Breast epithelium (tissue), 4 donors: ENCODE measurements around the gene IL1RAP. TPM values are rescaled to one million over a fixed set of nuclear protein-coding genes. Genes with fewer than 3 reads are reported as not detected.
A peak's percentile ranks its signal among the peaks of the same experiment; 100 is the strongest.
"Not testable (repeated sequence)": the region's sequence is repeated elsewhere in the genome, so short reads cannot be mapped to it uniquely, and the experiment has no call there.

ENCODE experiments used
- DNase-seq, 2 donors: peaks; one replicate each; pipeline ENCODE4 v3.0.0-alpha.2; 2019; ENCODE audit warnings: low spot score in 2 of 2
- H3K27ac ChIP-seq, 2 donors: fragments of 200-600 bp; sonication (generic) in 1 of 2; one replicate each; pipeline ENCODE4 v1.5.1; 2016 to 2019; ENCODE audit warnings: mild to moderate bottlenecking in 1 of 2
- H3K27me3 ChIP-seq, 2 donors: fragments of 200-600 bp; sonication (generic) in 1 of 2; one replicate each; pipeline versions ENCODE4 v1.5.1 to v1.6.0; 2017 to 2019; ENCODE audit warnings: control low read depth in 1 of 2, mild to moderate bottlenecking in 1 of 2
- H3K36me3 ChIP-seq: fragments of 200-600 bp; one replicate; pipeline ENCODE4 v1.5.1; 2019
- H3K4me1 ChIP-seq, 2 donors: fragments of 200-600 bp; sonication (generic); one replicate each; pipeline ENCODE4 v1.5.1; 2016 to 2019; ENCODE audit warnings: control low read depth in 1 of 2
- H3K4me3 ChIP-seq, 3 donors: fragments of 200-600 bp; sonication (generic); 1 replicate in 2 of 3; 2 replicates in 1 of 3; pipeline ENCODE4 v1.5.1; 2016 to 2019; ENCODE audit warnings: mild to moderate bottlenecking in 3 of 3, moderate library complexity in 2 of 3
- H3K9me3 ChIP-seq, 2 donors: fragments of 200-600 bp; sonication (generic) in 1 of 2; one replicate each; pipeline ENCODE4 v1.5.1; 2016 to 2019; ENCODE audit warnings: control low read depth in 1 of 2
- CTCF ChIP-seq, 3 donors: fragments of 450-650 bp; IDR thresholded peaks; one replicate each; pipeline ENCODE4 v1.5.1; 2016 to 2017; ENCODE audit warnings: antibody characterized with exemption in 3 of 3, mild to moderate bottlenecking in 3 of 3, moderate library complexity in 3 of 3
- POLR2A ChIP-seq: fragments of 450-650 bp; IDR thresholded peaks from one replicate; pipeline ENCODE4 v1.6.1; 2016; ENCODE audit warnings: antibody characterized with exemption, mild to moderate bottlenecking, moderate library complexity
- POLR2AphosphoS5 ChIP-seq, 3 donors: sonication (generic); formaldehyde crosslinking; IDR thresholded peaks; one replicate each; pipeline ENCODE4 v1.6.1; 2017; ENCODE audit warnings: antibody characterized with exemption in 3 of 3
- intact Hi-C: fragments of 100-400 bp; cut with DNase I; formaldehyde crosslinking; loops from one replicate; pipeline ENCODE4 v1.15.1; 2023; ENCODE audit warnings: low total_unique reads
- total RNA-seq, 3 donors: library from RNA; depleted of rRNA; stranded (reverse); fragments of >200 nt; gene quantifications; one replicate each; pipeline ENCODE4 v1.1.0, GENCODE V29; 2016

Gene IL1RAP
- 10 to 100 TPM; 11.8 to 15.4 (median 13.1) TPM for total RNA-seq

- no peaks in the 10 kb centered on the region for H3K36me3 ChIP-seq
- peak within 1 kb of the TSS; percentile 66 to 92 (median 80) for H3K4me3 ChIP-seq
- H3K9me3 ChIP-seq = no peaks in the 10 kb centered on the region
- peak in 2 of 3 donors; percentile 17 to 86 for TF ChIP-seq CTCF (IDR thresholded peaks at IDR 0.05)
- TF ChIP-seq POLR2AphosphoS5 (IDR thresholded peaks at IDR 0.05) = peak; percentile 45 to 81 (median 75)
- TF ChIP-seq POLR2A = no peak
- peak; percentile 85 to 87 for DNase-seq
- H3K27ac ChIP-seq = peak within 1 kb of the TSS; percentile 82 to 90
- intact Hi-C loops = no loop called here
- H3K4me1 ChIP-seq = no peaks in the 10 kb centered on the region
- no peaks in the 10 kb centered on the region for H3K27me3 ChIP-seq
Observed at GRCh38 chr3:190513409-190514370, at the start of gene IL1RAP. Gene IL1RAP, plus strand, starts transcription at chr3:190514085. Its CDS starts 50,205 bp downstream, at chr3:190564290.

- no peak for TF ChIP-seq POLR2A
- no peak for TF ChIP-seq CTCF (IDR thresholded peaks at IDR 0.05)
- TF ChIP-seq POLR2AphosphoS5 (IDR thresholded peaks at IDR 0.05) = no peak
- Histone ChIP-seq H3K9me3 (no peaks in the 10 kb centered on the region), H3K4me1 (no peaks in the 10 kb centered on the region), H3K36me3 (no peaks in the 10 kb centered on the region), H3K27ac (no peak overlapping the region), H3K27me3 (no peaks in the 10 kb centered on the region), H3K4me3 (no peak overlapping the region)
- DNase-seq = no peak
- intact Hi-C loops = no loop called here
Observed at GRCh38 chr3:190467922-190468321, 46.0 kb upstream of the IL1RAP start.

GRCh38 chr3:190473261-190473660 is 40.6 kb upstream of the IL1RAP start:
- DNase-seq, H3K27ac ChIP-seq, intact Hi-C loops, H3K4me3 ChIP-seq, H3K9me3 ChIP-seq, H3K4me1 ChIP-seq, H3K27me3 ChIP-seq, H3K36me3 ChIP-seq: not testable (repeated sequence)

GRCh38 chr3:190481779-190482178 is 32.1 kb upstream of the IL1RAP start:
- intact Hi-C loops = no loop called here
- H3K4me3 ChIP-seq = no peak overlapping the region
- H3K36me3 ChIP-seq = no peaks in the 10 kb centered on the region
- no peak for DNase-seq
- no peak for TF ChIP-seq POLR2AphosphoS5 (IDR thresholded peaks at IDR 0.05)
- H3K4me1 ChIP-seq = no peaks in the 10 kb centered on the region
- H3K9me3 ChIP-seq = no peaks in the 10 kb centered on the region
- H3K27ac ChIP-seq = no peak overlapping the region
- no peaks in the 10 kb centered on the region for H3K27me3 ChIP-seq

- Histone ChIP-seq H3K27ac (no peak overlapping the region), H3K36me3 (no peaks in the 10 kb centered on the region), H3K9me3 (no peaks in the 10 kb centered on the region), H3K4me3 (no peak overlapping the region), H3K4me1 (no peaks in the 10 kb centered on the region), H3K27me3 (no peaks in the 10 kb centered on the region)
- TF ChIP-seq POLR2AphosphoS5 (IDR thresholded peaks at IDR 0.05) (no peak), CTCF (IDR thresholded peaks at IDR 0.05) (no peak), POLR2A (no peak)
- no peak for DNase-seq
- intact Hi-C loops = no loop called here
Observed at GRCh38 chr3:190485830-190486532, 27.9 kb upstream of the IL1RAP start.

GRCh38 chr3:190486533-190486864 is 27.4 kb upstream of the IL1RAP start:
- Histone ChIP-seq H3K4me3 (no peak overlapping the region), H3K9me3 (no peaks in the 10 kb centered on the region), H3K27ac (no peak overlapping the region), H3K36me3 (no peaks in the 10 kb centered on the region), H3K27me3 (no peaks in the 10 kb centered on the region), H3K4me1 (no peaks in the 10 kb centered on the region)
- DNase-seq = no peak
- intact Hi-C loops = no loop called here
- TF ChIP-seq CTCF (IDR thresholded peaks at IDR 0.05) (no peak), POLR2AphosphoS5 (IDR thresholded peaks at IDR 0.05) (no peak), POLR2A (no peak)
